ENCODE data around the gene FOSL1. TPM values are rescaled to one million over a fixed set of nuclear protein-coding genes. Genes with fewer than 3 reads are reported as not detected.
A peak's percentile ranks its signal among the peaks of the same experiment; 100 is the strongest.

FOSL1 gene
- total and polyA plus RNA-seq, 2 of the 13 experiments (the other 11 are each of a cell fraction or from before 2014, with no cell fraction given): 4.0 to 4.1 TPM

DNA sequence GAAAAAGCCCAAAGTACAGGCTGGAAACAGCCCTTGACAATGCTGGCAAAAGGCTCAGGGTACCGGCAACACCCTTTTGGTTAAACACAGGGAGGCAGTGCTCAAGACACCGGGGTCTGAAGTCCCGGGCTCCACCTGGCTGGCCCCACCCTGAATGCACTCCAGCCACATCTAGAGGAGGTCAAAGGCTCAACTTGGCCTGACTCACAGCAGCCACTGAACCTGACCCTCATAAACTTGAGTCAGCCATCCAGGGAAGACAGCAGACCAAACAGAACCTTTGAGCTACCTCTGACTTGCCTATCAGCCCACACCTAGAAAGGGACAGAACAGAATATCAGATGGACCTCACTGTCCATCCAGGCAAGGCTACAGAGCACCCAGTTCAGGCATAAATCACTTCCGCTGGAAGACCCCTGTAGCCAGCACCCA, 46.0 kb downstream of the FOSL1 start (continued):
- TF ChIP-seq, protein P1, sequence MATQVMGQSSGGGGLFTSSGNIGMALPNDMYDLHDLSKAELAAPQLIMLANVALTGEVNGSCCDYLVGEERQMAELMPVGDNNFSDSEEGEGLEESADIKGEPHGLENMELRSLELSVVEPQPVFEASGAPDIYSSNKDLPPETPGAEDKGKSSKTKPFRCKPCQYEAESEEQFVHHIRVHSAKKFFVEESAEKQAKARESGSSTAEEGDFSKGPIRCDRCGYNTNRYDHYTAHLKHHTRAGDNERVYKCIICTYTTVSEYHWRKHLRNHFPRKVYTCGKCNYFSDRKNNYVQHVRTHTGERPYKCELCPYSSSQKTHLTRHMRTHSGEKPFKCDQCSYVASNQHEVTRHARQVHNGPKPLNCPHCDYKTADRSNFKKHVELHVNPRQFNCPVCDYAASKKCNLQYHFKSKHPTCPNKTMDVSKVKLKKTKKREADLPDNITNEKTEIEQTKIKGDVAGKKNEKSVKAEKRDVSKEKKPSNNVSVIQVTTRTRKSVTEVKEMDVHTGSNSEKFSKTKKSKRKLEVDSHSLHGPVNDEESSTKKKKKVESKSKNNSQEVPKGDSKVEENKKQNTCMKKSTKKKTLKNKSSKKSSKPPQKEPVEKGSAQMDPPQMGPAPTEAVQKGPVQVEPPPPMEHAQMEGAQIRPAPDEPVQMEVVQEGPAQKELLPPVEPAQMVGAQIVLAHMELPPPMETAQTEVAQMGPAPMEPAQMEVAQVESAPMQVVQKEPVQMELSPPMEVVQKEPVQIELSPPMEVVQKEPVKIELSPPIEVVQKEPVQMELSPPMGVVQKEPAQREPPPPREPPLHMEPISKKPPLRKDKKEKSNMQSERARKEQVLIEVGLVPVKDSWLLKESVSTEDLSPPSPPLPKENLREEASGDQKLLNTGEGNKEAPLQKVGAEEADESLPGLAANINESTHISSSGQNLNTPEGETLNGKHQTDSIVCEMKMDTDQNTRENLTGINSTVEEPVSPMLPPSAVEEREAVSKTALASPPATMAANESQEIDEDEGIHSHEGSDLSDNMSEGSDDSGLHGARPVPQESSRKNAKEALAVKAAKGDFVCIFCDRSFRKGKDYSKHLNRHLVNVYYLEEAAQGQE (IDR thresholded peaks at IDR 0.05; ENCODE audit: borderline replicate concordance in 1 of 2, low read depth in 1 of 2, low read length in 2 of 2): peak in 1 of 2 experiments; percentile 42; a peak in 1 of 4 replicates
- TF ChIP-seq ZFY (CRISPR knock-in tag; IDR thresholded peaks at IDR 0.05) (no peak), ZNF263 (CRISPR knock-in tag; IDR thresholded peaks at IDR 0.05) (no peak), ZZZ3 (CRISPR knock-in tag; IDR thresholded peaks at IDR 0.05; ENCODE audit: borderline replicate concordance) (no peak), HOXA5 (CRISPR knock-in tag; IDR thresholded peaks at IDR 0.05) (no peak), ZBTB20 (CRISPR knock-in tag; IDR thresholded peaks at IDR 0.05; ENCODE audit: borderline replicate concordance, low read depth) (no peak), SMAD1 (CRISPR knock-in tag; IDR thresholded peaks at IDR 0.05; ENCODE audit: borderline replicate concordance, low read depth) (no peak), MAFF (IDR thresholded peaks at IDR 0.05; ENCODE audit: low read depth, low read length) (no peak), U2AF2 (IDR thresholded peaks at IDR 0.05; ENCODE audit: low read depth, low read length) (no peak), ATF7-NPFF (CRISPR knock-in tag; IDR thresholded peaks at IDR 0.05; ENCODE audit: low read depth) (no peak), NFATC3 (CRISPR knock-in tag; IDR thresholded peaks at IDR 0.05) (no peak), NKX3-1 (CRISPR knock-in tag; IDR thresholded peaks at IDR 0.05) (no peak), ZNF354B (CRISPR knock-in tag; IDR thresholded peaks at IDR 0.05) (no peak), CBX1 (IDR thresholded peaks at IDR 0.05; ENCODE audit: low read depth) (no peak), ZNF749 (CRISPR knock-in tag; IDR thresholded peaks at IDR 0.05; ENCODE audit: borderline replicate concordance) (no peak)
- TF ChIP-seq, protein P2, sequence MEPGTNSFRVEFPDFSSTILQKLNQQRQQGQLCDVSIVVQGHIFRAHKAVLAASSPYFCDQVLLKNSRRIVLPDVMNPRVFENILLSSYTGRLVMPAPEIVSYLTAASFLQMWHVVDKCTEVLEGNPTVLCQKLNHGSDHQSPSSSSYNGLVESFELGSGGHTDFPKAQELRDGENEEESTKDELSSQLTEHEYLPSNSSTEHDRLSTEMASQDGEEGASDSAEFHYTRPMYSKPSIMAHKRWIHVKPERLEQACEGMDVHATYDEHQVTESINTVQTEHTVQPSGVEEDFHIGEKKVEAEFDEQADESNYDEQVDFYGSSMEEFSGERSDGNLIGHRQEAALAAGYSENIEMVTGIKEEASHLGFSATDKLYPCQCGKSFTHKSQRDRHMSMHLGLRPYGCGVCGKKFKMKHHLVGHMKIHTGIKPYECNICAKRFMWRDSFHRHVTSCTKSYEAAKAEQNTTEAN (CRISPR knock-in tag; conservative IDR thresholded peaks at IDR 0.05): no peak
- TF ChIP-seq, protein P3, sequence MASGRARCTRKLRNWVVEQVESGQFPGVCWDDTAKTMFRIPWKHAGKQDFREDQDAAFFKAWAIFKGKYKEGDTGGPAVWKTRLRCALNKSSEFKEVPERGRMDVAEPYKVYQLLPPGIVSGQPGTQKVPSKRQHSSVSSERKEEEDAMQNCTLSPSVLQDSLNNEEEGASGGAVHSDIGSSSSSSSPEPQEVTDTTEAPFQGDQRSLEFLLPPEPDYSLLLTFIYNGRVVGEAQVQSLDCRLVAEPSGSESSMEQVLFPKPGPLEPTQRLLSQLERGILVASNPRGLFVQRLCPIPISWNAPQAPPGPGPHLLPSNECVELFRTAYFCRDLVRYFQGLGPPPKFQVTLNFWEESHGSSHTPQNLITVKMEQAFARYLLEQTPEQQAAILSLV (CRISPR knock-in tag; IDR thresholded peaks at IDR 0.05; ENCODE audit: borderline replicate concordance): no peak
- TF ChIP-seq, protein P4, sequence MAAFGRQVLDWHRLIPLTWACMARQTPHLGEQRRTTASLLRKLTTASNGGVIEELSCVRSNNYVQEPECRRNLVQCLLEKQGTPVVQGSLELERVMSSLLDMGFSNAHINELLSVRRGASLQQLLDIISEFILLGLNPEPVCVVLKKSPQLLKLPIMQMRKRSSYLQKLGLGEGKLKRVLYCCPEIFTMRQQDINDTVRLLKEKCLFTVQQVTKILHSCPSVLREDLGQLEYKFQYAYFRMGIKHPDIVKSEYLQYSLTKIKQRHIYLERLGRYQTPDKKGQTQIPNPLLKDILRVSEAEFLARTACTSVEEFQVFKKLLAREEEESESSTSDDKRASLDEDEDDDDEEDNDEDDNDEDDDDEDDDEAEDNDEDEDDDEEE (CRISPR knock-in tag; IDR thresholded peaks at IDR 0.05): no peak
- TF ChIP-seq, protein P5, sequence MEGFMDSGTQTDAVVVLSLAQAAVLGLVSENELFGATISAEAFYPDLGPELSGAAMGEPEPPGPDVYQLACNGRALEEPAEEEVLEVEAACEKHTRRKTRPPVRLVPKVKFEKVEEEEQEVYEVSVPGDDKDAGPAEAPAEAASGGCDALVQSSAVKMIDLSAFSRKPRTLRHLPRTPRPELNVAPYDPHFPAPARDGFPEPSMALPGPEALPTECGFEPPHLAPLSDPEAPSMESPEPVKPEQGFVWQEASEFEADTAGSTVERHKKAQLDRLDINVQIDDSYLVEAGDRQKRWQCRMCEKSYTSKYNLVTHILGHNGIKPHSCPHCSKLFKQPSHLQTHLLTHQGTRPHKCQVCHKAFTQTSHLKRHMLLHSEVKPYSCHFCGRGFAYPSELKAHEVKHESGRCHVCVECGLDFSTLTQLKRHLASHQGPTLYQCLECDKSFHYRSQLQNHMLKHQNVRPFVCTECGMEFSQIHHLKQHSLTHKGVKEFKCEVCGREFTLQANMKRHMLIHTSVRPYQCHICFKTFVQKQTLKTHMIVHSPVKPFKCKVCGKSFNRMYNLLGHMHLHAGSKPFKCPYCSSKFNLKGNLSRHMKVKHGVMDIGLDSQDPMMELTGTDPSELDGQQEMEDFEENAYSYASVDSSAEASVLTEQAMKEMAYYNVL (CRISPR knock-in tag; IDR thresholded peaks at IDR 0.05; ENCODE audit: borderline replicate concordance): no peak
- TF ChIP-seq, protein P6, sequence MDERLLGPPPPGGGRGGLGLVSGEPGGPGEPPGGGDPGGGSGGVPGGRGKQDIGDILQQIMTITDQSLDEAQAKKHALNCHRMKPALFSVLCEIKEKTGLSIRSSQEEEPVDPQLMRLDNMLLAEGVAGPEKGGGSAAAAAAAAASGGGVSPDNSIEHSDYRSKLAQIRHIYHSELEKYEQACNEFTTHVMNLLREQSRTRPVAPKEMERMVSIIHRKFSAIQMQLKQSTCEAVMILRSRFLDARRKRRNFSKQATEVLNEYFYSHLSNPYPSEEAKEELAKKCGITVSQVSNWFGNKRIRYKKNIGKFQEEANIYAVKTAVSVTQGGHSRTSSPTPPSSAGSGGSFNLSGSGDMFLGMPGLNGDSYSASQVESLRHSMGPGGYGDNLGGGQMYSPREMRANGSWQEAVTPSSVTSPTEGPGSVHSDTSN (CRISPR knock-in tag; IDR thresholded peaks at IDR 0.05): no peak
